NCI-H82 (cell line): Measurements from ENCODE around the gene PNISR.
A peak's percentile ranks its signal among the peaks of the same experiment; 100 is the strongest.

Source experiments
- DNase-seq: peaks from one replicate; lab custom pipeline; 2025; lab: John Stamatoyannopoulos, UW

PNISR gene

DNA sequence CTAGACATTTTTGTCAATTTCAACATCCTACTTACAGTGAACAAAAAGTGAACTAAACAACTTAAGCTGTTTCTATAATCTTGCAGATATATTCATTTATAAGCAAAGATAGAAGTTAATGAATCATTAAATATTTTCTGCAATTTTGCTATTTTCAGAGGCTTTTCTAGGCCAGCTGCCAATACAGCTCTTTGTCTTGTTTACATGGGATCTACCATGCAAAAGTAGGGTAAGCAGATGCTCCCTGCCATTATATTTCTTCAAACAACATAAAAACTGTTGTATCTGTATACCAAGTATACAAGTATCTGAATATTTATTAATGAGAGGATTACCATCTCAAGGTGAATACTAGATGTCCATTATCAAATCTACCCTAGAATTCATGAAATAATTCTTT is 15.4 kb downstream of the PNISR start:
- no peak for DNase-seq

- no peak for DNase-seq
Measured at GRCh38 chr6:99407076-99407475, 18.0 kb downstream of the PNISR start.

- no peak for DNase-seq
Measured at GRCh38 chr6:99402448-99402847, 22.7 kb downstream of the PNISR start.

DNA sequence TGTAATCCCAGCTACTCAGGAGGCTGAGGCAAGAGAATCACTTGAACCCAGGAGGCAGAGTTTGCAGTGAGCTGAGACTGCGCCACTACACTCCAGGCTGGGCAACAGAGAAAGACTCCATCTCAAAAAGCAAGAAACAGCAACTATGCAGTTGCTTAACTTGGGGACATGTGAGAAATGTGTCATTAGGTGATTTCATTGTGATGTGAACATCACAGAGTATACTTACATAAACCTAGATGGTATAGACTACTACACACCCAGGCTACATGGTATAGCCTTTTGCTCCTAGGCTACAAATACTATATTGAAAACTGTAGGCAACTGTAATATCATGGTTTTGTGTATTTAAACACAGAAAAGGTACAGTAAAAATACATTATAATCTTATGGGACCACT is 27.8 kb downstream of the PNISR start:
- DNase-seq, result no peak

- DNase-seq, result peak; percentile 83
Measured at GRCh38 chr6:99393698-99394531, 31.2 kb downstream of the PNISR start, which contains the start of gene COQ3. Gene COQ3, minus strand, starts transcription at chr6:99394195. Its CDS starts 16 bp downstream, at chr6:99394179.

- DNase-seq, result no peak
Measured at GRCh38 chr6:99393366-99393697, 31.8 kb downstream of the PNISR start.

GRCh38 chr6:99390896-99391295 is 34.2 kb downstream of the PNISR start:
- DNase-seq, result no peak

GRCh38 chr6:99384507-99384906 is 40.6 kb downstream of the PNISR start:
- DNase-seq, result no peak

- DNase-seq, result no peak
Measured at GRCh38 chr6:99378636-99379035, 46.5 kb downstream of the PNISR start.

GRCh38 chr6:99369533-99369932 is 55.6 kb downstream of the PNISR start:
- no peak for DNase-seq

DNA sequence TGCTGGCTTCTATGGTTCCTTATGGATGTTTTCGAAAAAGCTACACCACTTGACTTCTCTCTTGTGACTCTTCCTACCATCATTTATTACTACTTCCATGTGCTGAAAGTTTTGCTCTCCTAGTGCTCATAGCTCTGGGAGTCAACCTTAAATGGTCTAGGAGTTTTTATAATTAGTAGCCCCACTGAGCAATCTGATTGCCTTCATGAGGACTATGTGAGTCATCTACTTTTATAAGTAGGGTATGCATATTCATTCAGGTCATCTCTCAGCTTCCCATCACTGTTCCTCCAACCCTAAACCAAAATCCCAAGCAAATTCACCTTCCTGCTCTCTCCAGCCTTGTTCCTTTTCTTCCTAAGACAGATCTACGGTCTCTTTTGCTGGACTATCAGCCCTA is 58.3 kb downstream of the PNISR start:
- DNase-seq, result no peak

GRCh38 chr6:99364026-99364425 is 61.1 kb downstream of the PNISR start:
- no peak for DNase-seq

- DNase-seq, result no peak
Measured at GRCh38 chr6:99362678-99363268, 62.3 kb downstream of the PNISR start.

DNA sequence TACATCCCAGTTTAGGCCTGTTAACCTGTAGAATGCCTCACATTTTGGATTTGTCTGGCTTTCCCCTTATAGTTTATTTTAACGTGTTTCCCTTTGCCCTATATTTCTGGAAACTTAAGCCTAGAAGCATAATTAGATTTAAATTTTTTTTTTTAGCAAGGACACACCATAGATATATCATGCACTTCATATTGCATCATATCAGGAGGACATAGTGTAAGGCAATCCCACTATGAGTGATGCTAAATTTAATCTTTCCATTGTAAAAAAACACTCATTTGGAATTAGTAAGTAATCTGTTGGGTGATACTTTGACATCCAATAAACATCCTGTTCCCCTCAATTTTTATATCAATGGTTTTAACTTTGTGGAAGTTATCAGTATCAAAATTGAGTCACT is 65.3 kb downstream of the PNISR start:
- DNase-seq, result no peak

GRCh38 chr6:99356641-99357040 is 68.5 kb downstream of the PNISR start:
- DNase-seq, result no peak

GRCh38 chr6:99354983-99355382 is 70.1 kb downstream of the PNISR start:
- DNase-seq, result no peak

GRCh38 chr6:99353126-99353525 is 72.0 kb downstream of the PNISR start:
- DNase-seq, result no peak

GRCh38 chr6:99350573-99350972 is 74.5 kb downstream of the PNISR start:
- DNase-seq, result peak; percentile 14

GRCh38 chr6:99349171-99350141 is 75.7 kb downstream of the PNISR start, which contains the start of gene FAXC:
Gene FAXC, minus strand, starts transcription at chr6:99349674. Its CDS starts 302 bp downstream, at chr6:99349372.
- DNase-seq, result peak; percentile 79

GRCh38 chr6:99348288-99349170 is 76.6 kb downstream of the PNISR start:
- peak; percentile 46 for DNase-seq
